HG03066 (cell line): ENCODE measurements around the gene TSSC4.

Source experiments
- ATAC-seq: cut with Tn5 transposase; IDR thresholded peaks from one replicate; pipeline ENCODE4 v1.9.1; 2021; ENCODE audit warnings: low read depth; ENCODE audit not compliant: unreplicated experiment

TSSC4 gene

DNA sequence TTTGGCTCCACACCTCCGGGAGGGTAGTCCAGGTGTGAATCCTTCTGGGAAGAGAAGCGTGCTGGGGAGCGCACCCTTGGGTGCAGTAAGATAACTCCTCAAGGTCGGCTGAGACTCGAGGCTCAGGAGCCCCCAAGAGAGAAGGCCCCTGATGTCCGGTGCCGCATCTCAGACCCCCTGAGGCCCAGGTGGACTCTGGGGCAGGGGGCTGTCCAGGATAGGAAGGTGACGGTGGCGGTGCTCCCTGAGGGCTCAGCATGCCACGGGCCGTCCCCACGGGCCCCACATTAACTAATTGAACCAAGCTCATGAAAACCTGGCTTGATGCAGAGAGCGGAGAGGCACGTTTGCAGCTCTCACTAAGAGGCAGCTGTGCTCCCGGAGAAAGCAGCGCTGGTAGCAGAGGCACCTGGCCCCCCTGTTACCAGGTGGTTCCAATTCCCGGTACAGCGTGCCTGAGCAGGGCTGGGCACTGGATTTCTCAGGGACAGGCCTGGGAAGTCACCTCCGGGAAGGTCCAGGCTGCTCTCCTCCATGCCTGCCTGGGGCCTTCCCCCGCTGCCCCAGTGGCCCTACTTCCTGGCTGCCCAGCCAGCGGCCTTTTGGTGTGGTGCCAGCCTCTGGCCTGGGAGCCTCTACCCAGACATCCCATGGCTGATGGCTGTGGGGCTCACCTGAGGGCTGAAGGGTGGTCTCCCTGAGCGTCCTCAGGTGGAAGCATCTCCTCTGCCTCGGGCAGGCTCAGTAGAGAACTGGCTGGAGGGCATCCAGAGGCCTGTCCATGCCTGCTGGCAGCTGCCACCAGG is 45.4 kb downstream of the TSSC4 start:
- ATAC-seq, result no peak

DNA sequence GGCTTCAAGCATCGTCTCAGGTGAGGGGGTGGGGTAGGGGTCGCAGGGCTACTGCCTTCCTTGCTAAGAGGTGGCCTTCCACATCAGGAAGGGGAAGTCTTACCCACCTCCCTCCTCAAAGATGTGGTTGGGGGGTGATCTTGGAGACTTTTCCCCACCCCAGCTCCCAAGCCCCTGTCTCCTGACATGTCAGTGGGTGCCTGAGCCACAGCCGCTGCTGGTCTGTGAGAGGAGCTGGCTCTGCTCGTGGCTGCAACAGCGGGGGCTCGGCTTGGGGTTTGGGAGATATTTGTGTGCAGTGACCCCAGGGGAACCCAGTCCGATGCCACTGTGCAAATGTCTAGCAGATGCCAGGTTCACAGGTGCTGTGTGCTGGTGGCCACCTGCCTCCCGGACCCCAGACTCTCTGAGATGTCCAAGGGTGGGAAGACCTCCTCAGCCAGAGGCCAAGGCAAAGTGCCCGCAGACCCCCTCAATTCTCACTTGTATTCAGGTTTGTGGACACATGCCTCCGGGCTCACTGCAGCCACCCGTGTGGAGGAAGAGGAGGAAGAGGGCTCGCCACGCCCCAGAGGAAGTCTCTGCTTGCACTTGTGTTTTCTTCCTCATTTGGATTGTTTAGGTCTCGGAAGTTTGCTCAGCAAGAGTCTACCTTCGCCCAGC is 46.2 kb downstream of the TSSC4 start:
- ATAC-seq, result no peak

DNA sequence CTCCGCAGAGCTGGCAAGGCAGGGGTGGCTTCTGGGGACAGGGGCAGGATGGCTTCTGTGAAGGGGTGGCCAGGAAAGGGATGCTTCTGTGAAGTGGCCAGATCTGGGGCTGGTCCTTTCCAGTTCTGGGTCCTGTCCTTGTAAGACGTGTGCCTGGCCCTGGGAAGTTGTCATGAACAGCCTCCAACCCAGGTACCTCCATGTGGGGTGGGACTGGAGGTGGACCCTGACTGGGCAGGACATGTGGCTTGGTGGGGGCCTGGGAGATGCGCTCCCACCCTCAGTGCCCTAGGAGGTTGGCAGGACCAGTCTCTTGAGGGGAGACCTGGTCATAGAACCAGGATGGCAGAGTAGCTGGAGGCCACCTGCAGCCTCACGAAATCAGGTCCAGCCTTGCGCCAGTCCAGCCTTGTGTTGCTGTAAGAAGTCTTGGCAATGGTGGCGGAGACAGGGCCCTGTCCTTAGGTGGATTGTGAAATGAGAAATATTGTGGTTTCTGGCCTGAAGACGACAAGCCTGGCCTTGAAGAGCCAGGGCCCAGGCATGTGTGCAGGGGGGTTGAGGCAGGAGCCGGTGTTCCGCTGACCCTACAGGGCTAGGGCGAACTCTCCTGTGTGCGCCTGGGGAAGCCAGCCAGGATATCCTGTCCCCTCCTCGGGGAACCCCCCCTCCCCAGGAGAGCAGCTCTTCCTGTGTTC is 46.9 kb downstream of the TSSC4 start:
- ATAC-seq, result no peak

DNA sequence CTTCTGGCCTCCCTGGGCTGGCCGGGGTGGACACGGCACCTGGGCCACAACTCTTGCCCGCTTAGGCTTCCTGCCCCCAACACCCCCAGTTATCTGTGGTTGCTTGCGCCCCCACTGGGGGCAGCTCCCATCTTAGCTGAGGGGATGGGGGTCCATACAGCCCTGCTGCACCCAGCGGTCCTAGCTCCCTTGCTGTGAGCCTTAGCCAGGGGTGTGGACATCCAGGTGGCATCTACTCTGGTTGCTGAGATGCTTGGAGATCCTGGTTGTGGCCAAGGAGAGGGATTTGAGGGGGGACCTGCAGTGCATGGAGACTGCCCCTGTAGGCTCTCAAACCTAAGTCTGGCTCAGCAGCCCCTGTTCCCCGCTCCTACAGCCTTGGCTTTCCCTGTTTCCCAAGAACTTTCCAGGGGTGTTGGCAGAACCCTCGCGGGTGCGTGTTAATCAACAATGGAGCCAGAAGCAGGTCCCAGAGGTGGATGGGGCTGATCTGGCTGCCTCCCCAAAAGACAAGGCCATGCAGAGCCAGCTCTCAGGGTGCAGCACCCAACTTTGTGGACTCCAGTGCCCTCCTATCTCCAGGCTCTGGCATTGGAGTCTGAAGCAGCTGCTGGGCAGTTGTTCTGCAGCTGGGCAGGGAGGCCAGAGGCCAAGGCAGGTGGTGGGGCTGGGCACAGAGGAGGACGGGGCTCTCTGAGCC is 47.6 kb downstream of the TSSC4 start:
- no peak for ATAC-seq

DNA sequence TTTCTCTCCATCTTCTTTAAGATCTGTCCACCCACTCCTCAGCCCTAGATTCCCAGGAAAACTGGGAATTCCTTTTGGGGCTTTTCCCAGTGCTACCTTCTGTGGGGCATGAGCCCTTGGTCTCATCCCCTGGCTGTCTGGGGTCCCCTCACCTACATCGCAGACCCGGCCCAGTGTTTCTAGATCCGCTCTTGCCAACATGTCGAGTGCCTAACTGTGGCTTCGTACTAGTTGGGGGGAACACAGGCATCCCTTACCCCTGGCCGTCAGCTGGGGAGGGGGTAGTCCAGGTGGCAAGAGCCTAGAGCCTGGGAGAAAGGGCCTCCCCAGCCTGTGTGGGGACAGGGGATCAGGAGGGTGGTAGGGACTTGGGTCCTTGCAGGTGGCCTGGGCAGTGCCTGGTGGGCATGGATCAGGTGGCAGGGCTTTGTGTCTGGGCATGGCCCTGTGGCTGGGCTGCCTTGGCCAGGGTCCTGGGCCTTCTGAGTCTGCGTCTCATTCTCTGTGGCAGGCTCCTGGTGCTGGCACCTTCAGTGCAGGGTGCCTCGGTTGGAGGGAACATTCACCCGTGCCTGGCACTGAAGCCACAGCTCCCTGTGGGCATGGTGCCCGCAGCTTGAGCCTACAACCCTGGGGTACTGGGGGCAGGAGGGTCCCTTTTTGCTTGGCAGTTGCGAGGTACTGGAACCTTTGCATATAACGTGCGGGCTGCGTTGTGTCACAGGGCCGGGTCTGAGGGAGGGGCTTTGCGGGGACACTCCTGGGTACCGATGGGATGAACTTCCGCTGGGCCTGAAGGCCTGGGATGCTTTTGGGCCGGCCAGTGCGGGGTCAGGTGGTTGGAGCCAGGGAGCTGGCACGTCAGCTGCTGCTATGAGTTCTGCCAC is 48.4 kb downstream of the TSSC4 start:
- ATAC-seq, result no peak

DNA sequence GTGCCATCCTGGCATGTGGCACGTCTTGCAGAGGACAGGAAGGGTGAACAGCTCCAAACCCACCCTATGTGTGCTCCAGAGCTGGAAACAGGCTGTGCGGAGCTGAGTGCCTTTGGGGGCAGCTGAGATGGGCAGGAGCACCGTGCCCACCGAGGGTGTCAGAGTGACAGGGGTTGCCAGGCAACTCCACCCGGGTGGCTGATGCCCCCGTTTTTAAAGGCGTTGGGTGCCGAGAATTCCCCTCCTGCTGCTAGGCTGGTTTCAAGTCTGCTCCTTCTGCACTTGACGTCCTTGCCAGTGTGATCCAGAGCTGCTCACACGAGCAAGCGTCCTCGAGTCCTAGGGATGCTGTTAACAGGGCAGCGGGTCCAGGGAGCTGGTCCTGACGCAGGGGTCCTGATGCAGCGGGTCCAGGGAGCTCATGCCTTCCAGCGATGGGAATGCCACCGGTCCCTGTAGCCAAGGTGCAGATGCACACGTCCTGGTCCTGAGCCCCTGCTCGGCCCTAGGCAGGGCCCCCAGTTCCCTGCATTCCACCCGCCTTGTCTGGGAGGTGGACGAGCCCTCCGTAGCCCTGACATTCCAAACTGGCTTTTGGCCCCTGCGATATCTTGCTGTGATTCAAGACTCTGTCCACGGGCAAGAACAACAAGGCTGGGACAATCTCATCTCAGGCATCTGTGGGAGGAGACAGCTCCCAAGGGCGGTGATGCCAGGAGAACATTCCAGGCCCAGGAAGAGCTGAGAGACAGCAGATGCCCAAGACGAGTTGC is 49.2 kb downstream of the TSSC4 start:
- no peak for ATAC-seq

DNA sequence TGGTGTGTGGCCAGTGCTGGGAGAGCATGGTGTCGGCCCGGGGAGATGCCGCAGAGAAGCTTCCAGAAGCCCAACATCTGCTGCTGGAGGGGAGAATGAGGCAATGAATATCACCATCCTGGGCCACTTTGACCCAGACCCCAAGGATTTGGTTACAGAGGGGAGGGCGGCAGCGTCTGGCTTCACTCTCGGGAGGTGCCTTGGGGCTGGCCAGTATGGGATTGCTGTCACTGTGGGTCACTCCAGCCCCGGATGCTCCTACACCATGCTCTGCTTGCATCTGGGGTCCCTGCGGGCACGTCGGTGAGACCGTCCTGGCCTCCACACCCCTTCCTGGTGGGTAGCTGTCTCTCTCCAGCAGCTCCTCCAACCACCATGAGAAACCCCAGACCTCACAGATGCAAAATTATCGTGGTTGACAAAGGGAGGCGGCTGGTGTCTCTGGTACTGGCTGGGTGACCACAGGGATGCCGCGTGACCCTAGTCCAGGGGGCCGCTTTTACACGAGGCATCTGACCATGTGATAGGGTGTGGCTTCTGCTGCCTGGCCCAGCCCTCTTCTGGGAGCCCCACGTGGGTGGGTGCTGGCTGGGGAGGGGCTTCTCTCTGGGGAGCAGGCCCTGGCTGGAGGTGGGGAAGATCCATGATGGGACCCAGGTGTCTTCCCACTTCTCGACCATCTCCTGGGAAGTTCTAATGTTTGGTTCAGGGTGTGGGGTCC is 49.9 kb downstream of the TSSC4 start:
- ATAC-seq, result no peak

DNA sequence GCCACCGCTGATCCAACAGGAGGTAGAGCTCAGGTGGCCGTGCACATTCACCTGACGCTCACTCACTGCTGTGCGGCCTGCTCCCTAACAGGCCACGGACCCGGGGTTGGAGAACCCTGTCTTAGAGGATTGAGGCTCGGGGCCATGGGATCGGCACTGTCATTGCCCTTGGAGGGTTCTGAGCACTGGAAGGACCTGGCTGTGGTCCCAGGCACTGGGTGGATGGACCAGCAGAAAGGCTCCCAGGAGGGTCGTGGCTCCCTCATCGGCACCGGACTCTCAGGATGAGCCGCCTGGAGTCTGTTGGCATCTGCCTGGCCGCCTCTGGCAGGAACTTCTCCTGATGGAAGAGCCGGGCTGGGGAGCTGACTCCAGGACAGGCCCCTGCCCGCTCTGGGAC is 50.8 kb downstream of the TSSC4 start:
- no peak for ATAC-seq

DNA sequence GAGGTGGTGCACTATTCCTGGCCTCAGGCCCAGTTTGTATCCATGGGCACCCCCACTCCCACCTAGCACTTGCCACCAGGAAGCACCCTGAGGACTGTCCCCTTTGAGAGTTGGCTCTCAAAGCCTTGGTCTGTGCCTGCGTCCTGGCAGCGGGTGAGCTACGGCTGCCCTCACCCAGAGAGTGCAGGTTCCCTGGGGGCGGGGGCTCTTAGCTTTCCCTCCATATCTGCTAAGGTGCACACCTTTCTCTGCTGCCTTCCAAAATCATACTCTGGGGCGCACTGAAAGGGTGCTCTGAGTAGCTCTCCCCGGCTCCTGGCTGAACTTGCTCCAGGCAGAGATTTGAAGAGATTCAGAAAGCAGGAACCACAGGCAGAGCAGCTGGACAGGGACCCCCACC is 51.4 kb downstream of the TSSC4 start:
- ATAC-seq, result no peak

DNA sequence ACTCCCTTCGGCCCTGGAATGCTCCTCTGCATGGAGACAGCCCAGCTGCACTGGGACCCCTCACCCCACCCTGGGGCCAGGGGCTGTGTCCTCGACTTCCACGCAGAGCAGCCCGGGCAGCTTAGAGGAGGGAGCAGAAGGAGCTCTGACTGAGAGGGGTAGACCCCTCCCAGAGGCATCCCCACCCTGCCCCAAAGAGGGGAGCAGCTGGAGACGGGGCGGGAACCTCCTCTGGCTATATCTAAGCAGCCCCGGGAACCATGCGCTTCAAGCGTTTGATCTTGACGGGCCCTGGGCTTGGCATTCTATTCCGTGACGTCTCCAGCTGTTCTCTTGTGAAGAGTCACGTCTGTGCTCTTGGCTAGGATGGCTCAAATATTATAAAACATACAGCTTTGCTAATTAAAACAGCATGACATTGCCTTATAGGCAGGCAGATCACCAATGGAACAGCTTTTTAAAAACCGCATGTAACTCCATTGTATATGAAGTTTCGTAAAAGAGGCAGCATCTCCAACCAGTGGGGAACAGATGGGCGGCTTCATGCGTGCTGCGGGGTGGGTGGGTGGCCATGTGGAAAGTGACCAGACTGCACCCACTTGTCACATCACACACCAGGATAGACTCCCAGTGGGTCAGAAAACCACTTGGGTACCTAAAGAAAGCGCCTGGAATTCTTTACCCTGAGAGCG is 51.9 kb downstream of the TSSC4 start:
- no peak for ATAC-seq

DNA sequence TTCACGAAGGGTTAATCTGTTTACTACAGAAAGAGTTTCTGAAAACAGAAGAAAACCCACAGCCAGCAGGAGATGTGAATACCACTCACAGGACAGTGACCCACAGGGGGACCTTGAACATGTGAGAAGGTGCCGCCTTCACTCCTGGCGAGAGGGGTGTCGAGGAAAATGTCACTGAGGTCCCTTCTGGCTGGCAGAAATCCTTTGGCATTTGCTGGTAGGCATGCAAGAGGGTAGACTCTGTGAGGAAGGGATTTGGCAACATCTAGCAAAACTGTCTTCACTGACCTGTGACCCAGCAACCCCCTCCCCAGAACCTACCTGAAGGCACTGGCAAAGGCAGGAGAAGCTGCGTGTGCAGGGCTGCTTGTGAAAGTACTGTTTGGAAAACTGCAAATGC is 52.9 kb downstream of the TSSC4 start:
- no peak for ATAC-seq
